Fibroblast of lung (primary cell): Measurements from ENCODE around the gene KANTR.

Experiments
- CTCF ChIP-seq, 2 donors: IDR thresholded peaks in 1 of 2; conservative IDR thresholded peaks in 1 of 2; 1 replicate in 1 of 2; 2 replicates in 1 of 2; pipeline ENCODE4 v1.5.1; 2011 to 2012; ENCODE audit warnings: low read length in 2 of 2, control low read depth in 1 of 2, inconsistent platforms in 1 of 2, low read depth in 1 of 2, mild to moderate bottlenecking in 1 of 2
- EZH2 ChIP-seq: IDR thresholded peaks from 2 replicates; pipeline ENCODE4 v1.5.1; 2012; ENCODE audit warnings: low read length, control low read depth, mild to moderate bottlenecking; ENCODE audit errors: missing control alignments

- TF ChIP-seq EZH2, result no peak
- no peak for TF ChIP-seq CTCF (conservative IDR thresholded peaks at IDR 0.05 in 1 of 2, IDR thresholded peaks at IDR 0.05 in 1 of 2; ENCODE audit: low read depth in 1 of 2, low read length in 2 of 2)
Measured at GRCh38 chrX:53073115-53073586, 20.8 kb upstream of the KANTR start.
